ENCODE measurements around the gene LMNA.

The LMNA gene

DNA sequence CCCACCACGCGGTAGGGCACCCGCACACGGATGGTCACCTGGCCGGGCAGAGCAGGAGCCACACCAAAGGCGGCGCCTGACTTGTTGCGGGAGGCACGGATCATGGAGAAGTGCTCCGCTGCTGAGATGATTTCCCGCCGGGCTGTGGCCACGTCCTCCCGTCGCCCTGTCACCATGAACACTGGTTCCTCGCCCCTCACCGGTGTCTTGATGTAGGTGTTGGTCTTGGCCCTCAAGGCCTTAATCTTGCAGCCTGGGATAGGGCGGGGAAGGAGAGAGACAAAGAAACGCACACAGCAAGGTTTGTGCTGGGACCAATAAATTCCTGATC is 37.1 kb upstream of the LMNA start:
- no peak overlapping the region for H3K4me3 Mint-ChIP-seq
- DNase-seq, result no peak
- no peaks in the 10 kb centered on the region for H3K9me3 Mint-ChIP-seq
- H3K4me1 Mint-ChIP-seq (ENCODE audit: low read depth), result peaks cover 16% of the 10 kb centered on the region
- peaks cover 20% of the 10 kb centered on the region for H3K27me3 Mint-ChIP-seq
- no peaks in the 10 kb centered on the region for H3K36me3 Mint-ChIP-seq (ENCODE audit: low read depth)
- H3K27ac Mint-ChIP-seq, result no peak overlapping the region

DNA sequence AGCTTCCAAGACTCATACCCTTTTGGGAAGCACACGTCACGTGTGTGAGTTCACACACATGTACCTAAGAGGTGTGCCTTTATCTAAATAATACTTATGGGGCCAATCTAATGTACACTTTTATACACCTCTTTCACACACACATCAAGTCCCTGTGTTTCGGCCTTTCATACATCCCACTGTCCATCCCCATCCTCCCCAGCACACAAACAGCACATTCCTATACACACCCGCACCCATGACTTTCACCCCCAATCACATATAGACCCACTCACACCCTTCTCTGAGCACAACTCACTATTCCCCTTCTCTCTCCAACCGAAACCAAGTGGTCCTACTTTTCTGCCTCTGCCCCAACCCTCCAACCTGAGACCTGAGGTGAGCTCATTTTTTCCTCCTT is 35.8 kb upstream of the LMNA start:
- no peak overlapping the region for H3K4me3 Mint-ChIP-seq
- no peak overlapping the region for H3K27ac Mint-ChIP-seq
- H3K27me3 Mint-ChIP-seq, result peaks cover 28% of the 10 kb centered on the region
- no peak for DNase-seq
- H3K4me1 Mint-ChIP-seq (ENCODE audit: low read depth), result peaks cover 23% of the 10 kb centered on the region
- no peaks in the 10 kb centered on the region for H3K36me3 Mint-ChIP-seq (ENCODE audit: low read depth)
- no peaks in the 10 kb centered on the region for H3K9me3 Mint-ChIP-seq

DNA sequence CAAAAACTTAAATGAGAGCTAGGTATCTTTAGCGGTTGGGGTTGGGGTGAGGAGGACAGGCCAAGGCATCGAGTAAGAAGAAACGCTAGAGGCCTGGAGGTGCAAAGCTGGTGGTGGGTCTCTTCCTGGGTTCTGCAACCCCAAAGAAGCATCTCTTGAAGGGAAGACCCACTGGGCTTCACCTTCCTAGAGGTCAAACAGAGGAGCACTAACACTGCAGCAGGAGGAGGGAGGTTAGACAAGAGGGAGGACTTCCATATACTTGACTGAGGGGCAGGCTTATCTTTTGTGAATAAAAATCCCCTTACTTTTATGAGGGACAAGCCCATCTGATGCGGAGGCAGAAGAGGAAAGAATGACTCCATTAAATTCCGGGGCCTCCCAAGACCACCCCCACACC is 34.7 kb upstream of the LMNA start:
- no peak overlapping the region for H3K4me3 Mint-ChIP-seq
- H3K9me3 Mint-ChIP-seq, result no peaks in the 10 kb centered on the region
- H3K4me1 Mint-ChIP-seq (ENCODE audit: low read depth), result peaks cover 24% of the 10 kb centered on the region
- no peak overlapping the region for H3K27ac Mint-ChIP-seq
- no peak for DNase-seq
- H3K27me3 Mint-ChIP-seq, result peaks cover 38% of the 10 kb centered on the region
- H3K36me3 Mint-ChIP-seq (ENCODE audit: low read depth), result no peaks in the 10 kb centered on the region

DNA sequence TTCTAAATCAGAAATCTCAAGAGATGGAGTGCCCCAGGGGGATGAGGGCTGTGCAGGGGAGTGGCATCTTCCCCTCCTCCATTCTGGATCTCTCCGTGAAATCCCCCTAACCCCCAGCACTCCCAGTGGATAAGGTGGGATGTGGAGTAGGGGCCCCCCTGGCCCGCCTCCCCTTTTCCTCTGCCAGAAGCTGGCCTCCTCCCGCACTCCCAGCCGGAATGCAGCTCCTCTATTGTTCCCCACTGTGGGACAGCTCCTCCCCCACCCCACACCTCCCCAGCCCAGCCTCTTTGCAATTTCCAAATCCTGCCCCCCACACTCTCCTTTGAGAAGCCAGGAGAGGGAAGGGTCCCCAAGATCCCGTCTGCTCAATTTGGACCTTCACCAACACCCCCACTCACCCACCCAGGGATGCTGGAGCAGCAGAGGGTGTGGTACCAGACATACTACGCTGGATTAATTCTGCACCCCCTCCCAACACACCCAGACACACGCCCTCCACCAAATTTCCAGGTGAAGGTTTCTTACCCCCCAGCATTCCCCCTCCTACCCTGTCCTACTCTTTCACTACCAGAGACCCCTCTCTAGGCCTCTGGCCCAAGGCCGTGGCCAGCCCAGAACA is 34.2 kb upstream of the LMNA start:
- H3K36me3 Mint-ChIP-seq (ENCODE audit: low read depth), result no peaks in the 10 kb centered on the region
- H3K27me3 Mint-ChIP-seq, result peaks cover 44% of the 10 kb centered on the region
- H3K4me3 Mint-ChIP-seq, result no peak overlapping the region
- no peak for DNase-seq
- no peaks in the 10 kb centered on the region for H3K9me3 Mint-ChIP-seq
- H3K4me1 Mint-ChIP-seq (ENCODE audit: low read depth), result peaks cover 24% of the 10 kb centered on the region
- no peak overlapping the region for H3K27ac Mint-ChIP-seq

DNA sequence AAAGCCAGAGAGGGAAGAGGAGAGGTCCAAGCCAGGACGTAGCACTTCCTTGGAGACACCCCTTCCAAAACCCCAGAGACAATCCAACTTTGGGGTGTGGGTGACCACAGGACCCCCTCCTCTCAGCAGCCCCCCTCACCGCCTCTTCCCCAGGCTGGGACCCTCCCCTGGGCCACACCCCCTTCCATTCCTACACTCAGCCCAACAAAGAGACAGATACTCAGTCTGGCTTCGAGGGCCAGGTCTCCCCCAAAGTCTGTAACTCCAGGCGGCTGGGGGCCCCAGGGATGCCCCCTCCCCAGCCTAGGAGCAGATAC is 33.7 kb upstream of the LMNA start:
- no peak for DNase-seq
- Mint-ChIP-seq H3K27me3 (peaks cover 46% of the 10 kb centered on the region), H3K27ac (no peak overlapping the region), H3K9me3 (no peaks in the 10 kb centered on the region), H3K4me1 (ENCODE audit: low read depth) (peaks cover 22% of the 10 kb centered on the region), H3K4me3 (peak overlapping the region; percentile 55), H3K36me3 (ENCODE audit: low read depth) (no peaks in the 10 kb centered on the region)

DNA sequence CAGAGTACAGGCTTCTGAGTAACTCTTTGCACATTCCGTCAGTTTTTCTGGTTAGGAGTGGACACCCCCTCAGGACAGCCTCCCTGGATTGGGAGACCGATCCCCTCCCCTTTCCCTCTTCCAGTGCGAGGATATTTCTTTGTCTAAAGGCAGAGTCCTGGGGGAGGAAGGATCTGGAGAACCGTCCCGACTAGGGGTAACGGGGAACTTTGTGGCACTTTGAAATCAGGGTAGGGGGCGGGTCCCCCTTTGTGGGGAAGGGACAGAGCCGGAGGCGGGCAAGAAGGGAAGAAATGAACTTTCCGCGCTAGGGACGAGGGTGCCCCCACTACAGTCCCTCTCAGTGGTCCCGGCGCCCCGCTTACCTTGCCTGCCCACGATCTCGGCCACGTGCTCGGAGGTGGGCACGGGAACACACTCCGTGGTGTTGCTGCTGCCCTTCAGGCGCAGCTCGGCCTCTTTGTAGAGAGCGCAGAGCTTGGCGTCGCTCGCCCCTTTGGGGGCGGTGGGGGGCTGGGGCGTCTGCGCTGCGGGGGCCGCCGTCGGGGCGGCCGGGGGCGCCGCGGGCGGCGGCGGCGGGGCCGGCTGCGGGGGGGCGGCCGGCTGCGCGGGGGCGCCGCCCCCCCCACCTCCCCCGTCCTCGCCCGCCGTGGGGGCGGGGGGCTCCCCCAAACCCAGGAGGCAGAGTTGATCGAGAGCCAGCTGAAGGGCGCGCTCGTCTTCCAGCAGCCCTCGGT is 33.2 kb upstream of the LMNA start:
- Mint-ChIP-seq H3K4me3 (peak overlapping the region; percentile 66), H3K4me1 (ENCODE audit: low read depth) (peaks cover 21% of the 10 kb centered on the region), H3K36me3 (ENCODE audit: low read depth) (no peaks in the 10 kb centered on the region), H3K27ac (no peak overlapping the region), H3K27me3 (peaks cover 50% of the 10 kb centered on the region), H3K9me3 (no peaks in the 10 kb centered on the region)
- DNase-seq, result no peak

DNA sequence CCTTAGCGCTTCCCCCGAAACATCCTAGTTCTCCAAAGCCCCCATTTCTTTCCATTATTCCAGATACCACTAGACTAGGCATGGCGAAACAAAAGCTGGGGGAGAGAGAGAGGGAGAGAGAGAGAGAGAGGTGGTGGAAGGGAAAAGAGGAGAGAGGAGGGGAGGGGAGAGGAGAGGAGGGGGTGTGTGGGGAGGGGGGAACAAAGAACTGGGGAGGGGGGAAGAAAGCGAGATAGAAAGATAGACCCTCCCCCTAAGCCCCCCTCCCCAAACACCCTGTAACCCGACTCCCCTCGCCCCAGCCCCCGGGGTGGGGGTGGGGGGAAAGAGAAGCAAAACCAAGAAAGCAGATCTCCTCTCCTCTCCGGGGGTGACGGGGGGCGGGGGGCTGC is 32.6 kb upstream of the LMNA start:
- Mint-ChIP-seq H3K36me3 (ENCODE audit: low read depth) (no peaks in the 10 kb centered on the region), H3K27ac (no peak overlapping the region), H3K27me3 (peaks cover 56% of the 10 kb centered on the region), H3K9me3 (no peaks in the 10 kb centered on the region), H3K4me1 (ENCODE audit: low read depth) (peaks cover 17% of the 10 kb centered on the region), H3K4me3 (peak overlapping the region; percentile 80)
- DNase-seq, result no peak

DNA sequence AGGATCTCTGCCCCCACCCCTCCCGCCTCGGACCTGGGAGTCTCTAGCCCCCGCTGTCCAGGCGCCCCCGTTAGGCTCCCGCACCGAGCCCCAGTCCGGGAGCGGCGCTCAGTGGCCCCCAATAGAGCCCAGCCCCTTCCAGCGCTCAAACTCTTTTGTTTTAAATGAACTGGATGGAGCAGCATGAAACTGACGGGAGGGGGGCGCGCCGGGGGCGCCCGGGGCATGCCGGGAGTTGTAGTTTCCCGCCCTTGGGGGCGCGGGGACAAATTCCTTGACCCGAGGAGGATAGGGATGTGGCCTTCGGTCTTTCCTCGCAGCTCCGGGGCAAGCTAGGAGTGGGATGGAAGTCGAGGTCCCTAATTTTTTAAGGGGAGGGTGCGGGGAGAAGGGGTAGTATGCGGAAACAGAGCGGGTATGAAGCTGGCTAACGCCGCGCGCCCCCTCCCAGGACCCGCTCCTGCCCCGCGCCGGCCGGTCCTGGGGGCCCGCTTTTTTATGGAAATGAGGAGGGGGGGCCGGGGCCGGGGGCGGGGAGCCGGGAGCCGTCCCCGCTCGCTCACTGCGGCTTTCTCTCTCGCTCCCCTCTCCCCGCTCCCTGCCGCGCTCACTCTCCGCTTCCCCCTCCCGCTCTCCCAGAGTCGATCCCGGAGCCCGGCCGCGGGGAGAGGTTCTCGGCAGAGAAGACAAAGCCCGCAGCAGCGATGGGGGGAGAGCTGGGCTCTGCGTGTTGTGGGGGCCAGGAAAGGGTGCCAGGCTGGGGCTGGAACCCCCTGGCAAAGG is 32.0 kb upstream of the LMNA start, which contains the start of gene MEX3A:
Gene MEX3A (minus strand): TSS at position 157 of the 783 bp plus-strand sequence. CDS start 467 bp downstream, outside the sequence.
- Mint-ChIP-seq H3K9me3 (no peaks in the 10 kb centered on the region), H3K4me1 (ENCODE audit: low read depth) (peaks cover 14% of the 10 kb centered on the region), H3K4me3 (peak within 1 kb of the TSS; percentile 80), H3K27me3 (peaks cover 59% of the 10 kb centered on the region), H3K27ac (no peak within 1 kb of the TSS), H3K36me3 (ENCODE audit: low read depth) (no peaks in the 10 kb centered on the region)
- DNase-seq, result peak; percentile 76

DNA sequence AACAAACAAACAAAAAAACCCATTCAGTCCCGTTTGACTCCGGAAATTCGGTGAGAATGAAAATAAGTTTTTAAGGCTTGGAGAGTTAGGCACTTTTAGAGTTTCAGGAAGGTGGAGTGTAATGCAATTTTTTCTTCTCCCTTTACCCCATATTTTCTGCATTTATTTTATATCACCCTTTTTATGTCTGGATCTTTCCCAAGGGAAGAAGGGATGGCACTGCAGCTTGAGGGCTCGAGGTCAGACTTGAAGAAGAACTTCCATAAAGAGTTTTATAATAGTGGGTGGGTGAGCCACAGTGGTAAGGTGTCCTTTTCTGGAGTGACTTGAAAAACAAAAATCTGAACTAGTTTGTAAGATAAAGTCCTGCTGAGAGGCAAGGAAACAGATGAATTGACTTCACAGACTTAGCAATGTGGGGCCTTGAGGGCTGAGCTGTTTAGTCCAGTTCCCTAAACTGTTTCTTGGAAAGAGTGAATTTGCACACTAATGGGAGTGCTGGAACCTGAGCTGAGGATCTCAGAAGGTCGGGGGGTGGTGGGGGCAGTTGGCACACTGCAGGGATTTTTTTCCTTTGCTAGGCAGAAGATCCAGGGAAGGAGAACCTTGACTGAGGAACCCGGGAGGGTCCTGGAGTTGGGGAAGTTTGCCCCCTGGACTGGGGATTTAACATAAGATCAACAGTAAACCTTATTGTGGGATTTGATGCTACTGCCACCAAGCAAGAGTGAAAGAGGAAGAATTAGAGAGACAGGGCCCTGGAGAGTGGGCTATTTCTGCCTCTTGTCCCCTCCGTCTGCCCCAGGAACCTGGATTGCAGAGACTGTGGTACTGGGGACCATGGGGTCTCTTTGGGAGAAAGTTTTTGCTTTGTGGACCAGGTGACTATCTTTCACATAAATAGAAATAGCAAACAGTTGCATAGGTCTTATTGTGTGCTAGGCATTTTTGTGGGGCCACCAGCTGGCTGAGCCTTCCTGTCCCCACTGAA is 30.4 kb upstream of the LMNA start:
- Mint-ChIP-seq H3K27me3 (peaks cover 58% of the 10 kb centered on the region), H3K4me1 (ENCODE audit: low read depth) (peaks cover 14% of the 10 kb centered on the region), H3K27ac (no peak overlapping the region), H3K9me3 (no peaks in the 10 kb centered on the region), H3K4me3 (peak overlapping the region; percentile 80), H3K36me3 (ENCODE audit: low read depth) (no peaks in the 10 kb centered on the region)
- DNase-seq, result no peak

DNA sequence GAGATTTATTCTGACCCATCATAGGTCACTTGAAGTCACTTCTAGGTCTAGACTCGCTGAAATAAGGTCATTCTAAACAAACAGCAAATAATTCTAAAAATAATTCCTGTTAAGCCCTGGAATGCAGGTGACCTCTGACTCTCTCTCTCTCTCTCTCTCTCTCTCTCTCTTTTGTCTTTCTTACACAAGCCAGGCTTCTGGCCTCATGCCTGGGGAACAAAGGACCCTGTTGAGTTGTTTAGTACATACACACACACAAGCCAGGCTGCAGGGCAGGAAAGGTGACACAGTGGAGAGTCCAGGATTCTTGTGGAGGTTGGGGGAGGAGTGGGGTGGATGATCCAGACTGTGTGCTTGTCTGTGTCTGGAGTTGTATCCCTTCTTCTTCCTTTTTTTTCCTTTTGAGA is 28.3 kb upstream of the LMNA start:
- no peak for DNase-seq
- Mint-ChIP-seq H3K27me3 (peaks cover 53% of the 10 kb centered on the region), H3K9me3 (no peaks in the 10 kb centered on the region), H3K4me3 (no peak overlapping the region), H3K4me1 (ENCODE audit: low read depth) (peaks cover 16% of the 10 kb centered on the region), H3K36me3 (ENCODE audit: low read depth) (no peaks in the 10 kb centered on the region), H3K27ac (no peak overlapping the region)

GRCh38 chr1:156089704-156090103 is 24.8 kb upstream of the LMNA start:
- Mint-ChIP-seq H3K27ac (no peak overlapping the region), H3K36me3 (ENCODE audit: low read depth) (no peaks in the 10 kb centered on the region), H3K9me3 (no peaks in the 10 kb centered on the region), H3K4me1 (ENCODE audit: low read depth) (peaks cover 5% of the 10 kb centered on the region), H3K4me3 (no peak overlapping the region), H3K27me3 (peaks cover 35% of the 10 kb centered on the region)
- no peak for DNase-seq

DNA sequence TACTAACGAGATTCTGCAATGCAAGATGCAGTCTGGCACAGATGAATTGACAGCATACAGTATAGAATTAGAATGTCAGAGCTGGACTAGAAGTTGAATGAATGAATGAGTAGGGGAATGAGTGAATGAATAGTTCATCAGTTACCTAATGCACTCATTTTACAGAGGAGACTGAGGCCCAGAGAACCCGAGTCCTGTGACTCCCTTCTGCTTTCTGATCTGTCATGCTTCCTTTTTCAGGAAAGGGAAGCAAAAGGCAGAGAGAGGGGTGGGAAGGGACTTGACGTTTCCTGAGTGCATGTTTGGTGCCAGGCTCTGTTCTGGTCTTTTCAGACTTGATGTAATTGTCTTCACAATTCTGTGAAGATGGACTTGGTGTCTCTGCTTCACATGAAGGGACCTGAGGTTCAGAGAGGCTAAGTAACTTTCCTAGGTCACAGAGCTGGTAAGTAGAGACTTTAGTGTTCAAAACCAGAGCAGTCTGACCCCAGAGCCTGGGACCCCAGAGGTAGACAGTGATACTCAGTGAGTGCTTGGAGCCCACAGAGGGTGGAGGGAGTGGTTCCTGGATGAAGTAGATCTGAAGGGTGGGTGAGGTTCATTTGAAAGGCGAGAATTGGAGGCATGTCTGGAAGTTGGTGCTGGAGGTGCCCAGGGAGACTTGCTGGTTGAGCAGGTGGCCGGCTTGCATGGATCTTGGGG is 24.2 kb upstream of the LMNA start:
- DNase-seq, result no peak
- Mint-ChIP-seq H3K27me3 (peaks cover 29% of the 10 kb centered on the region), H3K4me3 (no peak overlapping the region), H3K4me1 (ENCODE audit: low read depth) (peaks cover 8% of the 10 kb centered on the region), H3K27ac (no peak overlapping the region), H3K36me3 (ENCODE audit: low read depth) (no peaks in the 10 kb centered on the region), H3K9me3 (no peaks in the 10 kb centered on the region)

DNA sequence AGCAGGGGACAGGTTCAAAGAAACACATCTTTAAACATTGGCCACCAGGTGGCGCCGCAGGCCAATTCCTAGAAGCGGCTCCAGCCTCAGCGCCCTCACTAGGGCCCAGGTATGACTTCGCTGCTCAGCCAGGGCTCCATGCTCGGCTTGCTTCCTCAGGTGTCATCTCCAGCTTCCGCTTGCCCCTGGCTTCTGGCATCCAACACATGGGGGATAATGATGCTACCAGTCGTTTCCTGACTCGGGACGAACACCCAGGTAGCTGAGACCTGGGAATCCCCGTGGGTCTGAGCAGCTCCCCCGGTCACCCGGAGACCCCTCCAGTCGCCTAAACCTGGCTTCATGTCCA is 23.7 kb upstream of the LMNA start:
- H3K36me3 Mint-ChIP-seq (ENCODE audit: low read depth), result no peaks in the 10 kb centered on the region
- H3K9me3 Mint-ChIP-seq, result no peaks in the 10 kb centered on the region
- H3K4me1 Mint-ChIP-seq (ENCODE audit: low read depth), result peaks cover 12% of the 10 kb centered on the region
- H3K27me3 Mint-ChIP-seq, result peaks cover 23% of the 10 kb centered on the region
- no peak overlapping the region for H3K27ac Mint-ChIP-seq
- peak; percentile 91 for DNase-seq
- H3K4me3 Mint-ChIP-seq, result no peak overlapping the region

DNA sequence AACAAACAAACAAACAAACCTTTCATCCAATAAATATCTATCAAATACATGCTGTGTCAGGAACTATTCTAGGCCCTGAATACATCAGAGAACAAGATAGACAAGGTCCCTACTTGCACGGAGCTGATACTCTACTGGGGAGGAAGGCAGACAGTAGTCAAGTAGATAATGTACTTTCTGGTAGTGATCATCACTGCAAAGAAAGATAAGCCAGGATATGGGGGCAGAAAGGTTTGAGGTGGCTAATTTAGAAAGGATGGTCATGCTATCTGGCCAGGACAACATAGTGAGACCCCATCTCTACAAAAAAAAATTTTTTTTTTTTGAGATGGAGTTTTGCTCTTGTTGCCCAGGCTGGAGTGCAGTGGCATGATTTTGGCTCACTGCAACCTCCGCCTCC is 22.9 kb upstream of the LMNA start:
- Mint-ChIP-seq H3K27me3 (peaks cover 16% of the 10 kb centered on the region), H3K4me3 (no peak overlapping the region), H3K27ac (no peak overlapping the region), H3K36me3 (ENCODE audit: low read depth) (no peaks in the 10 kb centered on the region), H3K9me3 (no peaks in the 10 kb centered on the region), H3K4me1 (ENCODE audit: low read depth) (peaks cover 20% of the 10 kb centered on the region)
- DNase-seq, result no peak

Data from activated T-cell treated with anti-CD3 and anti-CD28 coated beads, Interleukin-2, amount 50 U/mL, for 24 hours (primary cell).